Measurements from ENCODE around the gene PRPF38B.

- TF ChIP-seq CTCF (IDR thresholded peaks at IDR 0.05) (no peak), POLR2AphosphoS5 (IDR thresholded peaks at IDR 0.05) (peak in 1 of 3 donors; percentile 55), POLR2A (IDR thresholded peaks at IDR 0.05) (no peak), EP300 (IDR thresholded peaks at IDR 0.05) (no peak)
Measured at GRCh38 chr1:108725906-108726305, 33.8 kb downstream of the PRPF38B start.

Measured in stomach (tissue), 4 donors.